ENCODE data around the gene HOXD4. TPM values are rescaled to one million over a fixed set of nuclear protein-coding genes. Genes with fewer than 3 reads are reported as not detected.
A peak's percentile ranks its signal among the peaks of the same experiment; 100 is the strongest.

The HOXD4 gene
- total RNA-seq, 1 donor from 2014 or later, result 1.3 TPM

DNA sequence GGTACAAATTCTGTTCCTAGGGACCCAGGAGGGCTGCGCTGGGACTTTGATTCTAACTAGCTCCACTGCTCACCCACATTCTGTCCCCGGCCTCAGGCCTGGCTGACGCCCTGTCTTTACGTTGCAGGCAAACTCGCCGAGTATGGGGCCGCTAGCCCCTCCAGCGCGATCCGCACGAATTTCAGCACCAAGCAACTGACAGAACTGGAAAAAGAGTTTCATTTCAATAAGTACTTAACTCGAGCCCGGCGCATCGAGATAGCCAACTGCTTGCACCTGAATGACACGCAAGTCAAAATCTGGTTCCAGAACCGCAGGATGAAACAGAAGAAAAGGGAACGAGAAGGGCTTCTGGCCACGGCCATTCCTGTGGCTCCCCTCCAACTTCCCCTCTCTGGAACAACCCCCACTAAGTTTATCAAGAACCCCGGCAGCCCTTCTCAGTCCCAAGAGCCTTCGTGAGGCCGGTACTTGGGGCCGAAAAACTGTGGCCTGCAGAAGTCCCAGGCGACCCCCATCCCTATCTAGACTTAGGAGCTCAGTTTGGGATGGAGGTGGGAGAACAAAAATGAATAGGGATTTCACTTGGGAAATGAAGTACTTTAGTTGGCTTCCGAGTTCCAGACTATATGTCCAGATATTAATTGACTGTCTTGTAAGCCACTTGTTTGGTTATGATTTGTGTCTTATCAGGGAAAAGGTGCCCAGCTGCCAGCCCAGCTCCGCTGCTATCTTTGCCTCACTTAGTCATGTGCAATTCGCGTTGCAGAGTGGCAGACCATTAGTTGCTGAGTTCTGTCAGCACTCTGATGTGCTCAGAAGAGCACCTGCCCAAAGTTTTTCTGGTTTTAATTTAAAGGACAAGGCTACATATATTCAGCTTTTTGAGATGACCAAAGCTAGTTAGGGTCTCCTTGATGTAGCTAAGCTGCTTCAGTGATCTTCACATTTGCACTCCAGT, 38.6 kb downstream of the HOXD4 start:
- peaks cover 96% of the 10 kb centered on the region for H3K27me3 Mint-ChIP-seq (ENCODE audit: low read depth)
- H3K9me3 Mint-ChIP-seq, result no peaks in the 10 kb centered on the region
- H3K4me3 Mint-ChIP-seq, result peak overlapping the region; percentile 42
- no peak for DNase-seq (ENCODE audit: low read depth, low spot score)
- peaks cover 7% of the 10 kb centered on the region for H3K4me1 Mint-ChIP-seq
- TF ChIP-seq, protein P1, sequence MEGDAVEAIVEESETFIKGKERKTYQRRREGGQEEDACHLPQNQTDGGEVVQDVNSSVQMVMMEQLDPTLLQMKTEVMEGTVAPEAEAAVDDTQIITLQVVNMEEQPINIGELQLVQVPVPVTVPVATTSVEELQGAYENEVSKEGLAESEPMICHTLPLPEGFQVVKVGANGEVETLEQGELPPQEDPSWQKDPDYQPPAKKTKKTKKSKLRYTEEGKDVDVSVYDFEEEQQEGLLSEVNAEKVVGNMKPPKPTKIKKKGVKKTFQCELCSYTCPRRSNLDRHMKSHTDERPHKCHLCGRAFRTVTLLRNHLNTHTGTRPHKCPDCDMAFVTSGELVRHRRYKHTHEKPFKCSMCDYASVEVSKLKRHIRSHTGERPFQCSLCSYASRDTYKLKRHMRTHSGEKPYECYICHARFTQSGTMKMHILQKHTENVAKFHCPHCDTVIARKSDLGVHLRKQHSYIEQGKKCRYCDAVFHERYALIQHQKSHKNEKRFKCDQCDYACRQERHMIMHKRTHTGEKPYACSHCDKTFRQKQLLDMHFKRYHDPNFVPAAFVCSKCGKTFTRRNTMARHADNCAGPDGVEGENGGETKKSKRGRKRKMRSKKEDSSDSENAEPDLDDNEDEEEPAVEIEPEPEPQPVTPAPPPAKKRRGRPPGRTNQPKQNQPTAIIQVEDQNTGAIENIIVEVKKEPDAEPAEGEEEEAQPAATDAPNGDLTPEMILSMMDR (conservative IDR thresholded peaks at IDR 0.05), result no peak
- H3K36me3 Mint-ChIP-seq (ENCODE audit: low read depth), result no peaks in the 10 kb centered on the region
- H3K27ac Mint-ChIP-seq (ENCODE audit: unreplicated experiment), result no peak overlapping the region

DNA sequence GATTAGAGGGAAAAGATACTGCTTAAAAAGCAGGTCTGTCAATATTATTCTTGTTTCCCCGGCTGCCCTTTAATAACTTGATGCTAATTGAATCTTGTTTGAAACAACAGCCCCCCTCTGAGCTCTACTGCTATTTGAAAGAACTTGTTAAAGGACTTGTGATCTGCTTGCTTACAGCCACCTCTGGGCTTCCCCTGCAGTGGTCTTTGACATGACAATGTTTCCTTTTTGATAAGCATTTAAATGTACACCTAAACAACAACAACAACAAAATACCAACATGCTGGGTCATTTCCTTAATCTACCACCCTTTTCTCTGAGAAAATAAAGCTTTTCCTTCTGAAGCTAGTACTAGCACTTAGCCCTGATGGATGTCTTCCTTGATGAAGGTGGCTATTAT, 41.0 kb downstream of the HOXD4 start:
- Mint-ChIP-seq H3K9me3 (peaks cover 2% of the 10 kb centered on the region), H3K4me1 (peaks cover 7% of the 10 kb centered on the region), H3K27me3 (ENCODE audit: low read depth) (peaks cover 89% of the 10 kb centered on the region), H3K36me3 (ENCODE audit: low read depth) (no peaks in the 10 kb centered on the region), H3K27ac (ENCODE audit: unreplicated experiment) (no peak overlapping the region), H3K4me3 (no peak overlapping the region)
- DNase-seq (ENCODE audit: low read depth, low spot score), result no peak
- TF ChIP-seq, protein P1 (conservative IDR thresholded peaks at IDR 0.05), result no peak

DNA sequence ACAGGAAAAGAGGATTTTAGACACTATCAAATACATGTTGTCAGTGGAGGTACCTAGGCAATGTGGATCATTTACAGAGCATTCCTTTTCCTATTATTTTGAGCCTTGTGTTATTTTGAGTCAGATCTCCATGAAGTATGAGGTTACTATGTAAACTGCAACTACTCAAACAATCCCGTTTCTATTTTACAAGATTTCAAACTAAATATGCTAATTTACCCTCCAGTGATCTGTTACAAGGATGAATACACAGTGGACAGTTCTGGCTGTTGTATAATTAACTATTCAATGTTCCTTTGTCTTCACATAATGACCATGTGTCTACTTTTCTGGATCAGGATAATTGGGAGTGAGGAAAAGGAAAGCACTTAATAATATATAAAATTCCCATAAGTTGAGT, 41.7 kb downstream of the HOXD4 start:
- peaks cover 2% of the 10 kb centered on the region for H3K9me3 Mint-ChIP-seq
- H3K27me3 Mint-ChIP-seq (ENCODE audit: low read depth), result peaks cover 89% of the 10 kb centered on the region
- no peak overlapping the region for H3K4me3 Mint-ChIP-seq
- H3K36me3 Mint-ChIP-seq (ENCODE audit: low read depth), result no peaks in the 10 kb centered on the region
- H3K4me1 Mint-ChIP-seq, result peaks cover 2% of the 10 kb centered on the region
- TF ChIP-seq, protein P1 (conservative IDR thresholded peaks at IDR 0.05), result no peak
- no peak overlapping the region for H3K27ac Mint-ChIP-seq (ENCODE audit: unreplicated experiment)
- DNase-seq (ENCODE audit: low read depth, low spot score), result no peak

DNA sequence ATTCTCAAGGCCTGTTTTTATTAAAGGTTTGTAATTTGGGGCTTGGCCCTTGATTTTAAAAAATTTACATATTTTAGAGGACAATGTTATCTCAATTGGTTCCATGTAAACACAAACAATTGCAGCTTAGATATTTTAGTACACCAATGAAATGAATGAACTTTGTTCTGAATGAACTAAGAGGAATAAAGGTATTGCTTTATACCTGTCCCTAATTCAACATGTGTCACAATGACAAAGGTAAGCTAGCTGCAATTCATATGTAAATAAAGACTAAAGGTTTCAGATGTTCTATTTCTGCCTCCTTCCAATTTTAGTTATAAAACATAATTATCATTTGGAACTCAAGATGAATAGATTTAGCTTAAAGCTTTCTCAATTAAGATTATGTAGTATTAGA, 48.6 kb downstream of the HOXD4 start:
- DNase-seq (ENCODE audit: low read depth, low spot score), result no peak
- TF ChIP-seq, protein P1 (conservative IDR thresholded peaks at IDR 0.05), result no peak
- H3K27me3 Mint-ChIP-seq (ENCODE audit: low read depth), result peaks cover 65% of the 10 kb centered on the region
- H3K4me1 Mint-ChIP-seq, result no peaks in the 10 kb centered on the region
- H3K4me3 Mint-ChIP-seq, result no peak overlapping the region
- H3K9me3 Mint-ChIP-seq, result peaks cover 2% of the 10 kb centered on the region
- H3K36me3 Mint-ChIP-seq (ENCODE audit: low read depth), result no peaks in the 10 kb centered on the region
- H3K27ac Mint-ChIP-seq (ENCODE audit: unreplicated experiment), result no peak overlapping the region

DNA sequence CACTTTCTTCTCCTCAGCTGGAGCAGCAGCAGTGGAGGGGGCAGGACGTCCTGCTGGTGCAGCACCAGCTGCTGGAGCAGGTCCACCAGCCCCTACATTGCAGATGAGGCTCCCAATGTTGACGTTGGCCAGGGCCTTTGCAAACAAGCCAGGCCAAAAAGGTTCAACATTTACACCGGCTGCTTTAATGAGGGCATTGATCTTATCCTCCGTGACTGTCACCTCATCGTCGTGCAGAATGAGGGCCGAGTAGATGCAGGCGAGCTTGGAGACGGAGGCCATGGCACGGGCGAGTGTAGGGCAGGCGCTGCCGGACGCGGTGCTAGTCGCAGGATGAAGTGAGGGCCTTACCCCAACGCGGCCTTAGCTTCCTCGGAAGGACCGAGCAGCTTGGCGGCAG, 49.6 kb downstream of the HOXD4 start:
- DNase-seq (ENCODE audit: low read depth, low spot score), result no peak
- peaks cover 60% of the 10 kb centered on the region for H3K27me3 Mint-ChIP-seq (ENCODE audit: low read depth)

More for the DNA sequence above, 49.6 kb downstream of the HOXD4 start:
- no peak overlapping the region for H3K27ac Mint-ChIP-seq (ENCODE audit: unreplicated experiment)
- no peaks in the 10 kb centered on the region for H3K9me3 Mint-ChIP-seq
- no peaks in the 10 kb centered on the region for H3K4me1 Mint-ChIP-seq
- H3K4me3 Mint-ChIP-seq, result no peak overlapping the region
- TF ChIP-seq, protein P1 (conservative IDR thresholded peaks at IDR 0.05), result no peak
- H3K36me3 Mint-ChIP-seq (ENCODE audit: low read depth), result no peaks in the 10 kb centered on the region

All from neural crest cell (in vitro differentiated cells).